Measurements from ENCODE around the gene CCT2.
A peak's percentile ranks its signal among the peaks of the same experiment; 100 is the strongest.

The CCT2 gene

GRCh38 chr12:69633061-69633460, 47.8 kb downstream of the CCT2 start:
- no CpG with 5 or more reads among the region's 2 CpGs for WGBS (ENCODE audit: extremely low coverage, insufficient coverage, insufficient read length)

GRCh38 chr12:69639400-69640016, 54.2 kb downstream of the CCT2 start:
- H3K23ac ChIP-seq (ENCODE audit: low read length): no peak overlapping the region
- H3K27ac ChIP-seq (ENCODE audit: low read depth, low read length): no peak overlapping the region
- H3K9me3 ChIP-seq (ENCODE audit: insufficient read depth, low read depth, low read length): no peaks in the 10 kb centered on the region
- H2AK5ac ChIP-seq (ENCODE audit: low read length): no peak overlapping the region
- H3K18ac ChIP-seq (ENCODE audit: low read length): no peak overlapping the region
- H3K14ac ChIP-seq (ENCODE audit: low read length): no peak overlapping the region
- H4K8ac ChIP-seq (ENCODE audit: low read depth, low read length): no peak overlapping the region
- H4K91ac ChIP-seq (ENCODE audit: low read depth, low read length): no peak overlapping the region
- no peak overlapping the region for H3K4me3 ChIP-seq (ENCODE audit: low read depth, low read length)
- H3K79me1 ChIP-seq (ENCODE audit: low read length): no peaks in the 10 kb centered on the region
- H3K4ac ChIP-seq (ENCODE audit: low read depth, low read length): no peak overlapping the region
- no peak overlapping the region for H2BK120ac ChIP-seq (ENCODE audit: insufficient read depth, low read length, poor library complexity)
- H2BK5ac ChIP-seq (ENCODE audit: low read depth, low read length, poor library complexity): no peak overlapping the region
- no peaks in the 10 kb centered on the region for H3K4me1 ChIP-seq (ENCODE audit: control insufficient read depth in 1 of 2, insufficient read depth in 2 of 2, low read length in 2 of 2)
- no peaks in the 10 kb centered on the region for H3K27me3 ChIP-seq (ENCODE audit: insufficient read depth, low read length)
- no peak overlapping the region for H4K12ac ChIP-seq (ENCODE audit: low read depth, low read length)
- H2BK12ac ChIP-seq (ENCODE audit: low read length): no peak overlapping the region
- H2AFZ ChIP-seq (ENCODE audit: insufficient read depth, low read length, poor library complexity): no peak overlapping the region
- DNase-seq: peak; percentile 65 to 92
- H3K9ac ChIP-seq (ENCODE audit: low read length): no peak overlapping the region
- no CpG with 5 or more reads among the region's 12 CpGs for WGBS (ENCODE audit: extremely low coverage, insufficient coverage, insufficient read length)
- H3K36me3 ChIP-seq (ENCODE audit: control insufficient read depth in 1 of 2, insufficient read depth in 2 of 2, low read length in 2 of 2): no peaks in the 10 kb centered on the region
- no peaks in the 10 kb centered on the region for H3K79me2 ChIP-seq (ENCODE audit: control insufficient read depth, insufficient read depth, low read length, poor library complexity)
- no peak overlapping the region for H3K4me2 ChIP-seq (ENCODE audit: low read length)

More at GRCh38 chr12:69633061-69633460, 47.8 kb downstream of the CCT2 start:
- no peak overlapping the region for H2AK5ac ChIP-seq (ENCODE audit: low read length)
- H3K79me2 ChIP-seq (ENCODE audit: control insufficient read depth, insufficient read depth, low read length, poor library complexity): no peaks in the 10 kb centered on the region
- no peaks in the 10 kb centered on the region for H3K27me3 ChIP-seq (ENCODE audit: insufficient read depth, low read length)
- DNase-seq: peak in 1 of 2 donors; percentile 24
- H3K4ac ChIP-seq (ENCODE audit: low read depth, low read length): no peak overlapping the region
- no peak overlapping the region for H3K18ac ChIP-seq (ENCODE audit: low read length)
- H4K91ac ChIP-seq (ENCODE audit: low read depth, low read length): no peak overlapping the region
- no peaks in the 10 kb centered on the region for H3K36me3 ChIP-seq (ENCODE audit: control insufficient read depth in 1 of 2, insufficient read depth in 2 of 2, low read length in 2 of 2)
- H2BK12ac ChIP-seq (ENCODE audit: low read length): no peak overlapping the region
- no peaks in the 10 kb centered on the region for H3K79me1 ChIP-seq (ENCODE audit: low read length)
- no peak overlapping the region for H3K23ac ChIP-seq (ENCODE audit: low read length)
- H4K8ac ChIP-seq (ENCODE audit: low read depth, low read length): no peak overlapping the region
- H3K4me3 ChIP-seq (ENCODE audit: low read depth, low read length): no peak overlapping the region
- H3K4me2 ChIP-seq (ENCODE audit: low read length): no peak overlapping the region
- no peaks in the 10 kb centered on the region for H3K4me1 ChIP-seq (ENCODE audit: control insufficient read depth in 1 of 2, insufficient read depth in 2 of 2, low read length in 2 of 2)
- no peak overlapping the region for H2AFZ ChIP-seq (ENCODE audit: insufficient read depth, low read length, poor library complexity)
- H3K9me3 ChIP-seq (ENCODE audit: insufficient read depth, low read depth, low read length): no peaks in the 10 kb centered on the region
- H4K12ac ChIP-seq (ENCODE audit: low read depth, low read length): no peak overlapping the region
- no peak overlapping the region for H3K14ac ChIP-seq (ENCODE audit: low read length)
- H2BK120ac ChIP-seq (ENCODE audit: insufficient read depth, low read length, poor library complexity): no peak overlapping the region
- no peak overlapping the region for H2BK5ac ChIP-seq (ENCODE audit: low read depth, low read length, poor library complexity)
- no peak overlapping the region for H3K9ac ChIP-seq (ENCODE audit: low read length)
- H3K27ac ChIP-seq (ENCODE audit: low read depth, low read length): no peak overlapping the region

- no peaks in the 10 kb centered on the region for H3K9me3 ChIP-seq (ENCODE audit: insufficient read depth, low read depth, low read length)
- no peak overlapping the region for H3K4ac ChIP-seq (ENCODE audit: low read depth, low read length)
- no peaks in the 10 kb centered on the region for H3K4me1 ChIP-seq (ENCODE audit: control insufficient read depth in 1 of 2, insufficient read depth in 2 of 2, low read length in 2 of 2)
- H3K18ac ChIP-seq (ENCODE audit: low read length): no peak overlapping the region
- no peak for DNase-seq
- no peaks in the 10 kb centered on the region for H3K27me3 ChIP-seq (ENCODE audit: insufficient read depth, low read length)
- no peak overlapping the region for H3K27ac ChIP-seq (ENCODE audit: low read depth, low read length)
- H2BK12ac ChIP-seq (ENCODE audit: low read length): no peak overlapping the region
- no peak overlapping the region for H3K23ac ChIP-seq (ENCODE audit: low read length)
- H3K14ac ChIP-seq (ENCODE audit: low read length): no peak overlapping the region
- no peak overlapping the region for H3K4me3 ChIP-seq (ENCODE audit: low read depth, low read length)
- no peak overlapping the region for H2AK5ac ChIP-seq (ENCODE audit: low read length)
- H3K36me3 ChIP-seq (ENCODE audit: control insufficient read depth in 1 of 2, insufficient read depth in 2 of 2, low read length in 2 of 2): no peaks in the 10 kb centered on the region
- H4K8ac ChIP-seq (ENCODE audit: low read depth, low read length): no peak overlapping the region
- H4K91ac ChIP-seq (ENCODE audit: low read depth, low read length): no peak overlapping the region
- WGBS (ENCODE audit: extremely low coverage, insufficient coverage, insufficient read length): no CpG with 5 or more reads among the region's 7 CpGs
- H3K79me1 ChIP-seq (ENCODE audit: low read length): no peaks in the 10 kb centered on the region
- no peak overlapping the region for H3K9ac ChIP-seq (ENCODE audit: low read length)
- no peak overlapping the region for H2BK120ac ChIP-seq (ENCODE audit: insufficient read depth, low read length, poor library complexity)
- no peaks in the 10 kb centered on the region for H3K79me2 ChIP-seq (ENCODE audit: control insufficient read depth, insufficient read depth, low read length, poor library complexity)
- no peak overlapping the region for H4K12ac ChIP-seq (ENCODE audit: low read depth, low read length)
- no peak overlapping the region for H2BK5ac ChIP-seq (ENCODE audit: low read depth, low read length, poor library complexity)
- H3K4me2 ChIP-seq (ENCODE audit: low read length): no peak overlapping the region
- H2AFZ ChIP-seq (ENCODE audit: insufficient read depth, low read length, poor library complexity): no peak overlapping the region
Measured at GRCh38 chr12:69641546-69641945, 56.3 kb downstream of the CCT2 start.

- no peak overlapping the region for H2AK5ac ChIP-seq (ENCODE audit: low read length)
- WGBS (ENCODE audit: extremely low coverage, insufficient coverage, insufficient read length): no CpG with 5 or more reads among the region's 6 CpGs
Measured at GRCh38 chr12:69642531-69642930, 57.3 kb downstream of the CCT2 start.

More at GRCh38 chr12:69642531-69642930, 57.3 kb downstream of the CCT2 start:
- H2BK120ac ChIP-seq (ENCODE audit: insufficient read depth, low read length, poor library complexity): no peak overlapping the region
- H2BK12ac ChIP-seq (ENCODE audit: low read length): no peak overlapping the region
- no peak for DNase-seq
- H3K4ac ChIP-seq (ENCODE audit: low read depth, low read length): no peak overlapping the region
- H3K9me3 ChIP-seq (ENCODE audit: insufficient read depth, low read depth, low read length): no peaks in the 10 kb centered on the region
- no peak overlapping the region for H3K23ac ChIP-seq (ENCODE audit: low read length)
- H3K36me3 ChIP-seq (ENCODE audit: control insufficient read depth in 1 of 2, insufficient read depth in 2 of 2, low read length in 2 of 2): no peaks in the 10 kb centered on the region
- no peak overlapping the region for H3K9ac ChIP-seq (ENCODE audit: low read length)
- H3K14ac ChIP-seq (ENCODE audit: low read length): no peak overlapping the region
- H2AFZ ChIP-seq (ENCODE audit: insufficient read depth, low read length, poor library complexity): no peak overlapping the region
- H3K4me2 ChIP-seq (ENCODE audit: low read length): no peak overlapping the region
- no peak overlapping the region for H4K8ac ChIP-seq (ENCODE audit: low read depth, low read length)
- no peaks in the 10 kb centered on the region for H3K79me2 ChIP-seq (ENCODE audit: control insufficient read depth, insufficient read depth, low read length, poor library complexity)
- no peak overlapping the region for H4K91ac ChIP-seq (ENCODE audit: low read depth, low read length)
- no peak overlapping the region for H3K27ac ChIP-seq (ENCODE audit: low read depth, low read length)
- H3K18ac ChIP-seq (ENCODE audit: low read length): no peak overlapping the region
- no peak overlapping the region for H4K12ac ChIP-seq (ENCODE audit: low read depth, low read length)
- H3K27me3 ChIP-seq (ENCODE audit: insufficient read depth, low read length): no peaks in the 10 kb centered on the region
- no peak overlapping the region for H2BK5ac ChIP-seq (ENCODE audit: low read depth, low read length, poor library complexity)
- H3K79me1 ChIP-seq (ENCODE audit: low read length): no peaks in the 10 kb centered on the region
- no peak overlapping the region for H3K4me3 ChIP-seq (ENCODE audit: low read depth, low read length)
- no peaks in the 10 kb centered on the region for H3K4me1 ChIP-seq (ENCODE audit: control insufficient read depth in 1 of 2, insufficient read depth in 2 of 2, low read length in 2 of 2)

Data from trophoblast cell (in vitro differentiated cells and primary cell).